ENCODE results near the gene SDK2.

The SDK2 gene

DNA sequence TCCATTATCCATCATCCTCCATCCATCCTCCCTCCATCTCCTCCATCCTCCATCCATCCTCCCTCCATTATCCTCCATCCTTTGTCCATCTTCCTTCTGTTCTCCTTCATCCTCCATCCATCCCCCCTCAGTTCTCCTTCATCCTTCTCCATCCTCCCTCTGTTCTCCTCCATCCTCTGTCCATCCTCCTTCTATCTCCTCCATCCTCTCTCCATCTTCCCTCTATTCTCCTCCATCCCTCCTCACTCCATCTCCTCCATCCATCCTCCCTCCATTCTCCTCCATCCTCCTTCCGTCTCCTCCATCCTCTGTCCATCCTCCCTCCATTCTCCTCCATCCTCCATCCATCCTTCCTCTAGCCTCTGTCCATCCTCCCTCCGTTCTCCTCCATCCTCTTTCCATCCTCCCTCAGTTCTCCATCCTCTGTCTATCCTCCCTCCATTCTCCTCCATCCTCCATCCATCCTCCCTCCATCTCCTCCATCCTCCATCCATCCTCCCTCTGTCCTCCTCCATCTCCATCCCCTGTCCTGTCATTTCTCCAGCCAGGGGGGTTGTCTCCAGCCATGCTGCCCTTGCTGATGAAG lies 143.7 kb downstream of the SDK2 start:
- no peak for TF ChIP-seq SIN3A (IDR thresholded peaks at IDR 0.05; ENCODE audit: borderline replicate concordance, insufficient read depth, low read length)
- TF ChIP-seq POLR2AphosphoS5 (IDR thresholded peaks at IDR 0.05; ENCODE audit: low read depth, low read length) = no peak
- TF ChIP-seq, protein P1, sequence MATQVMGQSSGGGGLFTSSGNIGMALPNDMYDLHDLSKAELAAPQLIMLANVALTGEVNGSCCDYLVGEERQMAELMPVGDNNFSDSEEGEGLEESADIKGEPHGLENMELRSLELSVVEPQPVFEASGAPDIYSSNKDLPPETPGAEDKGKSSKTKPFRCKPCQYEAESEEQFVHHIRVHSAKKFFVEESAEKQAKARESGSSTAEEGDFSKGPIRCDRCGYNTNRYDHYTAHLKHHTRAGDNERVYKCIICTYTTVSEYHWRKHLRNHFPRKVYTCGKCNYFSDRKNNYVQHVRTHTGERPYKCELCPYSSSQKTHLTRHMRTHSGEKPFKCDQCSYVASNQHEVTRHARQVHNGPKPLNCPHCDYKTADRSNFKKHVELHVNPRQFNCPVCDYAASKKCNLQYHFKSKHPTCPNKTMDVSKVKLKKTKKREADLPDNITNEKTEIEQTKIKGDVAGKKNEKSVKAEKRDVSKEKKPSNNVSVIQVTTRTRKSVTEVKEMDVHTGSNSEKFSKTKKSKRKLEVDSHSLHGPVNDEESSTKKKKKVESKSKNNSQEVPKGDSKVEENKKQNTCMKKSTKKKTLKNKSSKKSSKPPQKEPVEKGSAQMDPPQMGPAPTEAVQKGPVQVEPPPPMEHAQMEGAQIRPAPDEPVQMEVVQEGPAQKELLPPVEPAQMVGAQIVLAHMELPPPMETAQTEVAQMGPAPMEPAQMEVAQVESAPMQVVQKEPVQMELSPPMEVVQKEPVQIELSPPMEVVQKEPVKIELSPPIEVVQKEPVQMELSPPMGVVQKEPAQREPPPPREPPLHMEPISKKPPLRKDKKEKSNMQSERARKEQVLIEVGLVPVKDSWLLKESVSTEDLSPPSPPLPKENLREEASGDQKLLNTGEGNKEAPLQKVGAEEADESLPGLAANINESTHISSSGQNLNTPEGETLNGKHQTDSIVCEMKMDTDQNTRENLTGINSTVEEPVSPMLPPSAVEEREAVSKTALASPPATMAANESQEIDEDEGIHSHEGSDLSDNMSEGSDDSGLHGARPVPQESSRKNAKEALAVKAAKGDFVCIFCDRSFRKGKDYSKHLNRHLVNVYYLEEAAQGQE (IDR thresholded peaks at IDR 0.05; ENCODE audit: insufficient read depth in 1 of 2, low read depth in 2 of 2, low read length in 2 of 2) = no peak
- TF ChIP-seq FOXP2 (optimal IDR thresholded peaks at IDR 0.05; ENCODE audit: borderline replicate concordance, extremely low read depth, extremely low read length, insufficient read depth) = no peak
- TF ChIP-seq TAF1 (IDR thresholded peaks at IDR 0.05; ENCODE audit: borderline replicate concordance, insufficient read depth, low read length) = no peak

DNA sequence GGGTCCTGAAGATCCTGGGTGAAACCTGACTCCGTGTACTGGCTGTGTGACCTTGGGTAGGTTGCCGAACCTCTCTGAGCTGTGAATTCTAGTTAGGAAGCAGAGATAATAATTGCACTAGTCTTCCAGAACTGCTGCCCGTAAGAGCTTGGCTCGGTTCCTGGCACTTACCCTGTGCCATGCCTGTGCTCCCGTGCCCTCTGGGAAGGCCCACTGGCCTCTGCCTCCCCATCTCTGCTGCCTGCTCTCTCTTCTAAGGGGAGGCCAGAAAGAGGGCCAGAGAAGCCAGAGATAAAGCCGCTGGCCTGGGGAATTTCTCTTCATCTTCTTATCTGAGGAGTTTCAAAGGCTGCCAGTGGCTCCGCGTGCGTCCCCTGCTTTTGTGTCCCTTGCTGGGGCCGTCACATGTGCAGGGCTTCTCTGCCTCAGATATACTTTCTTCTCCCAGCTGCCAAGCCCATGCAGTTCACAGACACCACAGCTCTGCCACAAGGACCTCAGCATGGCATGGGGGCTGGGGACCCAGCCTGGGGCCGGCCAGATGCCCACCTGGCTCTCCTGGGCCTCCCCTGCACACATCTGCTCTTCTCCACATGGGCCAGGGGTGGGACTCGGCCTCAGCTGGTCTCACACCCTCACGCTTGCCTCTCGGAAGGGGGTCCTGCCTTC lies 145.2 kb downstream of the SDK2 start:
- TF ChIP-seq SIN3A (IDR thresholded peaks at IDR 0.05; ENCODE audit: borderline replicate concordance, insufficient read depth, low read length) (no peak), FOXP2 (optimal IDR thresholded peaks at IDR 0.05; ENCODE audit: borderline replicate concordance, extremely low read depth, extremely low read length, insufficient read depth) (no peak), TAF1 (IDR thresholded peaks at IDR 0.05; ENCODE audit: borderline replicate concordance, insufficient read depth, low read length) (no peak), POLR2AphosphoS5 (IDR thresholded peaks at IDR 0.05; ENCODE audit: low read depth, low read length) (no peak)
- TF ChIP-seq, protein P1 (IDR thresholded peaks at IDR 0.05; ENCODE audit: insufficient read depth in 1 of 2, low read depth in 2 of 2, low read length in 2 of 2) = no peak

DNA sequence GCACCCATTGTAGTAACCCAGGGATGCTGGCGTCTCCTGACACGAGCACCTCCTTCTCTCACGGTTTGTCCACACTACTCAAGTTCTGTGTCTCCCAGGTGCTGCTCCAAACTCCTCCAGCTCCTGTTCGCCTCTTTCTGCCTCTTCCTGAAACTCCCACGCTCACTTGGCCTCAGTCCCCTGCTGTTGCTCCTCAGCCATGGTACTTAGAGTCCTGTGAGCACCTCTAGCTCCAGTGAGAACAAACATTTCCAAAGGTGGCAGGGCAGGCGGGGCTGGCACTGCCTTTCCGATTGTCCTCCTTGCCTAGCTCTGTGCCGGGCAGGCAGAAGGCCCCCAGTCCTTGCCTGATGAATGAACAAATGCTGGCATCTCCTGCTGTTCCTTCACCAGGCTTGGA lies 146.1 kb downstream of the SDK2 start:
- TF ChIP-seq, protein P1 (IDR thresholded peaks at IDR 0.05; ENCODE audit: insufficient read depth in 1 of 2, low read depth in 2 of 2, low read length in 2 of 2) = no peak
- TF ChIP-seq FOXP2 (optimal IDR thresholded peaks at IDR 0.05; ENCODE audit: borderline replicate concordance, extremely low read depth, extremely low read length, insufficient read depth) = no peak
- TF ChIP-seq TAF1 (IDR thresholded peaks at IDR 0.05; ENCODE audit: borderline replicate concordance, insufficient read depth, low read length) = no peak
- TF ChIP-seq POLR2AphosphoS5 (IDR thresholded peaks at IDR 0.05; ENCODE audit: low read depth, low read length) = no peak
- TF ChIP-seq SIN3A (IDR thresholded peaks at IDR 0.05; ENCODE audit: borderline replicate concordance, insufficient read depth, low read length) = no peak

DNA sequence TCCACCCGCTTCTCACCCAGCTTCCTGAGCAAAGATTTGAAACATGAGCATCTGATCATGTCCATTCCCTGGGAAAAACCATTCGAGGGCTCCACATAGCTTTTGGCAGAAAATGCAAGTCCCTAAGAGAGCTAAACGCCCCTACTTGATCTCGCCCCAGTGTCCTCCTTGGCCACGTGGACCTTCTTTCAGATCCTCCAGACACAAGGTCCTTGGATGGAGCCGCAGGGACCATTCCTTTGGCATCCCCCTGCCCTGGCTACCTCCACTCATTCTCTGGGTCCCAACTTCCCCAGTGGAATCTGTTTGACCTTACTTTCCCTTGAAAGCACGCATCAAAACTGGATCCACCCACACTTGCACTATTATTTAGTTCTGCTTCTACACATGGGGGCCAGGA lies 146.5 kb downstream of the SDK2 start:
- TF ChIP-seq, protein P1 (IDR thresholded peaks at IDR 0.05; ENCODE audit: insufficient read depth in 1 of 2, low read depth in 2 of 2, low read length in 2 of 2) = no peak

DNA sequence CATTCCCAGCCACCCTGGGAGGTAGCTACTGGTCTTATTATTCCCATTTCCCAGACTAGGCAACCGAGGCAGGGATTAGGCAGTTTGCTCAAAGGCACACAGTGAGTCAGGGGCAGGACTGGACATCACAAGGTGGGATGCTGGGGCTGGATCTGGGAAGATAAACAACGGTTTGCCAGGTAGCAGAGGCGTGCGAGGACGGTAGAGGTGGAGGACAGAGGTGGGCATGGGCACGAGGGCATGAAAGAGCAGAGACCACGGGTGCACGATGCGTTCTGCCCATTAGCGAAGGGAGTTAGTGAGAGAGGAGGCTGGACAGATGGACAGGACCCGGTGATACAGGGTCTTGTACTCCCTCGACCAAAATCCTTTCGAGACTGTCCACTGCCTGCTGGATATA lies 148.0 kb downstream of the SDK2 start:
- TF ChIP-seq SIN3A (IDR thresholded peaks at IDR 0.05; ENCODE audit: borderline replicate concordance, insufficient read depth, low read length) = no peak
- no peak for TF ChIP-seq FOXP2 (optimal IDR thresholded peaks at IDR 0.05; ENCODE audit: borderline replicate concordance, extremely low read depth, extremely low read length, insufficient read depth)
- no peak for TF ChIP-seq TAF1 (IDR thresholded peaks at IDR 0.05; ENCODE audit: borderline replicate concordance, insufficient read depth, low read length)
- no peak for TF ChIP-seq POLR2AphosphoS5 (IDR thresholded peaks at IDR 0.05; ENCODE audit: low read depth, low read length)
- TF ChIP-seq, protein P1 (IDR thresholded peaks at IDR 0.05; ENCODE audit: insufficient read depth in 1 of 2, low read depth in 2 of 2, low read length in 2 of 2) = no peak
